NB4 (cell line): Measurements from ENCODE around the gene FBN1.

ENCODE experiments used
- MYC ChIP-seq: IDR thresholded peaks from 2 replicates; pipeline ENCODE4 v1.6.1; 2011; ENCODE audit warnings: low read depth, low read length
- POLR2A ChIP-seq: IDR thresholded peaks from 2 replicates; pipeline ENCODE4 v1.6.1; 2011; ENCODE audit warnings: mild to moderate bottlenecking; ENCODE audit not compliant: insufficient read length; ENCODE audit errors: extremely low read depth
- TF ChIP-seq, protein P1 (sequence below): IDR thresholded peaks from one replicate; pipeline ENCODE4 v1.5.1; 2012; ENCODE audit warnings: low read depth, low read length

DNA sequence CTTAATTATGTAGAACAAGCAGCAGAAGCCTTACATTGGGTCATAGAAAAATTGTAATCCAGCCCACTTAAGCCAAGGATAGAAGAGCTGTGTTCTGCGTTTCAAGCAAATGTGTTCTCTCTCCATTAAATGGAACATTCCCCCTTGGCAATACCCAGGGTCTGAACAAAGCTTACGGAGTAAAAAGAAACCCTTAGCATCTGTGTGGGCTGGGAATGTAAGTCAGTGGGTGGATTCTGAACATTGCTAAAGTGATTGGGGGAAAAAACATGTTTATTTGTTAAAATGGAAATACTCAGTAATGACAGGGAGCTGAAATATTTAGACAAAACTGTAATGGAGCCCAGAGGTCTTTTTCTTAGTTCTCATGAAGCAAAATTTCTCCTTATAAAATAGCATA, 166.9 kb downstream of the FBN1 start:
- TF ChIP-seq, protein P1, sequence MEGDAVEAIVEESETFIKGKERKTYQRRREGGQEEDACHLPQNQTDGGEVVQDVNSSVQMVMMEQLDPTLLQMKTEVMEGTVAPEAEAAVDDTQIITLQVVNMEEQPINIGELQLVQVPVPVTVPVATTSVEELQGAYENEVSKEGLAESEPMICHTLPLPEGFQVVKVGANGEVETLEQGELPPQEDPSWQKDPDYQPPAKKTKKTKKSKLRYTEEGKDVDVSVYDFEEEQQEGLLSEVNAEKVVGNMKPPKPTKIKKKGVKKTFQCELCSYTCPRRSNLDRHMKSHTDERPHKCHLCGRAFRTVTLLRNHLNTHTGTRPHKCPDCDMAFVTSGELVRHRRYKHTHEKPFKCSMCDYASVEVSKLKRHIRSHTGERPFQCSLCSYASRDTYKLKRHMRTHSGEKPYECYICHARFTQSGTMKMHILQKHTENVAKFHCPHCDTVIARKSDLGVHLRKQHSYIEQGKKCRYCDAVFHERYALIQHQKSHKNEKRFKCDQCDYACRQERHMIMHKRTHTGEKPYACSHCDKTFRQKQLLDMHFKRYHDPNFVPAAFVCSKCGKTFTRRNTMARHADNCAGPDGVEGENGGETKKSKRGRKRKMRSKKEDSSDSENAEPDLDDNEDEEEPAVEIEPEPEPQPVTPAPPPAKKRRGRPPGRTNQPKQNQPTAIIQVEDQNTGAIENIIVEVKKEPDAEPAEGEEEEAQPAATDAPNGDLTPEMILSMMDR = no peak
- no peak for TF ChIP-seq POLR2A
- TF ChIP-seq MYC = no peak
